Measurements from ENCODE around the gene SYT12. TPM values are rescaled to one million over a fixed set of nuclear protein-coding genes. Genes with fewer than 3 reads are reported as not detected.

Gene SYT12
- total RNA-seq, 1 experiment from 2014 or later = 4.6 TPM

DNA sequence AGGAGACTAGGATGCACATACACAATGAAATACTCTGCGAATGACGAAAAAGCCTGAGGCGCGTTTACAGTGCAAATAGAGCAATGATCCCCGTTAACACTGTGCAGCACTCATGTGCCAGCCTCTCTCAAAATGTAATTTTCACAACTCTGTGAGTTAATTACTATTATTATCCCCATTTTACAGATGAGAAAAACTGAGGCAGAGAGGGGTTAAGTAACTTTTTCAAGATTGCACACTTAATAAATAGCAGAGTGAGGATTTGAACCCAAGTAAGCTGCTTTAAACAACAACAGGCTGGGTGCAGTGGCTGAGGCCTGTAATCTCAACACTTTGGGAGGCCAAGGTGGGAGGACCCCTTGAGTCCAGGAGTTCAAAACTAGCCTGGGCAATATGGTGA, 21.6 kb upstream of the SYT12 start:
- H3K4me3 Mint-ChIP-seq = no peak overlapping the region
- H3K27me3 Mint-ChIP-seq (ENCODE audit: low read depth) = no peaks in the 10 kb centered on the region
- H3K9me3 Mint-ChIP-seq = peaks cover 2% of the 10 kb centered on the region; the same call in 1 of the 2 replicates
- TF ChIP-seq SOX15 (CRISPR knock-in tag; IDR thresholded peaks at IDR 0.05) (no peak), GTF2I (CRISPR knock-in tag; conservative IDR thresholded peaks at IDR 0.05) (0 out of 2 replicates have a peak, but pooled peaks have one; percentile 18)
- DNase-seq (ENCODE audit: low spot score) (no peak), ATAC-seq (no peak)
- ChIA-PET POLR2A (no interaction called here), CTCF (interaction anchor here (0.6 to 2.9 kb wide), 5 partner anchors 20 to 150 kb away, joined by 3 to 26 read pairs (median 4); no protein-coding TSS in a partner anchor)
- H3K4me1 Mint-ChIP-seq = peaks cover 31% of the 10 kb centered on the region
- no peak overlapping the region for H3K27ac Mint-ChIP-seq
- no peaks in the 10 kb centered on the region for H3K36me3 Mint-ChIP-seq

DNA sequence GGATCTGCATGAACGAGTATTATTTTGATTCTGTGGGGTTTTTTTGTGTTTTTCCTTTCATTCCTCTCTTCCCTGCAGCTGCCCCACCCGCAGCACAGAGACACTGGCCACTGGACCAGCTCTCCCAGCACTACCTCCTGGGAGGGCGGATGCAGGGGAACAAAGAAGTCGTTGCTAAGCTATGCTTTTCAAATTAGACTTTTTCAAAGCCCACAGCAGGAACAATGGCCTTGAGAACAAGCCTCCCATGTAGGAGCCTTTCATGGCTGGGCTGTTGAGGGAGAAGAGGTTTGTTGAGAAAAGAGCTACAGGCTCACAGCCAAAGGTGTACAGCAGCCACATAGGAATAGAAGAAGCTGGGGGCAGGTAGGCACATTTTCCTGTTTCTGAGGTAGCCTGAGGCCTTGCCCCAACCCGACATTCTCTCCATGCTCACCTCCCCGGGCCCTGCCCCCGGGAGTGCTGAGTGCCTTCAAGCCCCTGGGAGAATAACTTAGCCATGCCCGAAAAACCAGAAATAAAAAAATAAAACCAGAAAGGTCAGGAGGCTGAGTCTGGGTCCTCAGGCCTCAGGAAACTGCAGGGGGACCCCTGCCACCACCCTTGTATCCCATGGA, 20.5 kb upstream of the SYT12 start:
- CTCF ChIA-PET = interaction anchor here (0.5 to 2.9 kb wide), 9 partner anchors 13 to 151 kb away, joined by 3 to 26 read pairs (median 3); partner anchors contain the start of gene SYT12
- peaks cover 38% of the 10 kb centered on the region for H3K4me1 Mint-ChIP-seq
- ATAC-seq (peak; percentile 84), DNase-seq (ENCODE audit: low spot score) (peak; percentile 35)
- TF ChIP-seq, protein P1, sequence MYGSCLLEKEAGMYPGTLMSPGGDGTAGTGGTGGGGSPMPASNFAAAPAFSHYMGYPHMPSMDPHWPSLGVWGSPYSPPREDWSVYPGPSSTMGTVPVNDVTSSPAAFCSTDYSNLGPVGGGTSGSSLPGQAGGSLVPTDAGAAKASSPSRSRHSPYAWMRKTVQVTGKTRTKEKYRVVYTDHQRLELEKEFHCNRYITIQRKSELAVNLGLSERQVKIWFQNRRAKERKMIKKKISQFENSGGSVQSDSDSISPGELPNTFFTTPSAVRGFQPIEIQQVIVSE (CRISPR knock-in tag; IDR thresholded peaks at IDR 0.05; ENCODE audit: borderline replicate concordance) = no peak
- no peak for TF ChIP-seq ZNF263 (CRISPR knock-in tag; IDR thresholded peaks at IDR 0.05; ENCODE audit: low read depth)
- TF ChIP-seq GABPB1 (CRISPR knock-in tag; IDR thresholded peaks at IDR 0.05) = no peak
- TF ChIP-seq, protein P2, sequence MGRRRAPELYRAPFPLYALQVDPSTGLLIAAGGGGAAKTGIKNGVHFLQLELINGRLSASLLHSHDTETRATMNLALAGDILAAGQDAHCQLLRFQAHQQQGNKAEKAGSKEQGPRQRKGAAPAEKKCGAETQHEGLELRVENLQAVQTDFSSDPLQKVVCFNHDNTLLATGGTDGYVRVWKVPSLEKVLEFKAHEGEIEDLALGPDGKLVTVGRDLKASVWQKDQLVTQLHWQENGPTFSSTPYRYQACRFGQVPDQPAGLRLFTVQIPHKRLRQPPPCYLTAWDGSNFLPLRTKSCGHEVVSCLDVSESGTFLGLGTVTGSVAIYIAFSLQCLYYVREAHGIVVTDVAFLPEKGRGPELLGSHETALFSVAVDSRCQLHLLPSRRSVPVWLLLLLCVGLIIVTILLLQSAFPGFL (CRISPR knock-in tag; IDR thresholded peaks at IDR 0.05; ENCODE audit: borderline replicate concordance) = no peak
- no peak for TF ChIP-seq KAT7 (CRISPR knock-in tag; IDR thresholded peaks at IDR 0.05; ENCODE audit: borderline replicate concordance)
- TF ChIP-seq, protein P3, sequence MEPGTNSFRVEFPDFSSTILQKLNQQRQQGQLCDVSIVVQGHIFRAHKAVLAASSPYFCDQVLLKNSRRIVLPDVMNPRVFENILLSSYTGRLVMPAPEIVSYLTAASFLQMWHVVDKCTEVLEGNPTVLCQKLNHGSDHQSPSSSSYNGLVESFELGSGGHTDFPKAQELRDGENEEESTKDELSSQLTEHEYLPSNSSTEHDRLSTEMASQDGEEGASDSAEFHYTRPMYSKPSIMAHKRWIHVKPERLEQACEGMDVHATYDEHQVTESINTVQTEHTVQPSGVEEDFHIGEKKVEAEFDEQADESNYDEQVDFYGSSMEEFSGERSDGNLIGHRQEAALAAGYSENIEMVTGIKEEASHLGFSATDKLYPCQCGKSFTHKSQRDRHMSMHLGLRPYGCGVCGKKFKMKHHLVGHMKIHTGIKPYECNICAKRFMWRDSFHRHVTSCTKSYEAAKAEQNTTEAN (CRISPR knock-in tag; IDR thresholded peaks at IDR 0.05) = 0 out of 2 replicates have a peak, but pooled peaks have one; percentile 40
- no peak for TF ChIP-seq SMAD4 (CRISPR knock-in tag; IDR thresholded peaks at IDR 0.05)
- TF ChIP-seq, protein P4, sequence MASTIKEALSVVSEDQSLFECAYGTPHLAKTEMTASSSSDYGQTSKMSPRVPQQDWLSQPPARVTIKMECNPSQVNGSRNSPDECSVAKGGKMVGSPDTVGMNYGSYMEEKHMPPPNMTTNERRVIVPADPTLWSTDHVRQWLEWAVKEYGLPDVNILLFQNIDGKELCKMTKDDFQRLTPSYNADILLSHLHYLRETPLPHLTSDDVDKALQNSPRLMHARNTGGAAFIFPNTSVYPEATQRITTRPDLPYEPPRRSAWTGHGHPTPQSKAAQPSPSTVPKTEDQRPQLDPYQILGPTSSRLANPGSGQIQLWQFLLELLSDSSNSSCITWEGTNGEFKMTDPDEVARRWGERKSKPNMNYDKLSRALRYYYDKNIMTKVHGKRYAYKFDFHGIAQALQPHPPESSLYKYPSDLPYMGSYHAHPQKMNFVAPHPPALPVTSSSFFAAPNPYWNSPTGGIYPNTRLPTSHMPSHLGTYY (CRISPR knock-in tag; IDR thresholded peaks at IDR 0.05) = no peak
- TF ChIP-seq SP1 (CRISPR knock-in tag; conservative IDR thresholded peaks at IDR 0.05) = peak; percentile 42; the same call in 1 of the 2 replicates
- TF ChIP-seq, protein P5, sequence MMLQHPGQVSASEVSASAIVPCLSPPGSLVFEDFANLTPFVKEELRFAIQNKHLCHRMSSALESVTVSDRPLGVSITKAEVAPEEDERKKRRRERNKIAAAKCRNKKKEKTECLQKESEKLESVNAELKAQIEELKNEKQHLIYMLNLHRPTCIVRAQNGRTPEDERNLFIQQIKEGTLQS (CRISPR knock-in tag; conservative IDR thresholded peaks at IDR 0.05) = no peak
- peak; percentile 12 for TF ChIP-seq ZNF423 (CRISPR knock-in tag; IDR thresholded peaks at IDR 0.05)
- TF ChIP-seq HMGA2 (CRISPR knock-in tag; IDR thresholded peaks at IDR 0.05) = no peak
- TF ChIP-seq TEAD1 (CRISPR knock-in tag; IDR thresholded peaks at IDR 0.05) = no peak; the same call in 1 of the 2 replicates
- TF ChIP-seq ZNF671 (CRISPR knock-in tag; IDR thresholded peaks at IDR 0.05) = no peak
- TF ChIP-seq, protein P6, sequence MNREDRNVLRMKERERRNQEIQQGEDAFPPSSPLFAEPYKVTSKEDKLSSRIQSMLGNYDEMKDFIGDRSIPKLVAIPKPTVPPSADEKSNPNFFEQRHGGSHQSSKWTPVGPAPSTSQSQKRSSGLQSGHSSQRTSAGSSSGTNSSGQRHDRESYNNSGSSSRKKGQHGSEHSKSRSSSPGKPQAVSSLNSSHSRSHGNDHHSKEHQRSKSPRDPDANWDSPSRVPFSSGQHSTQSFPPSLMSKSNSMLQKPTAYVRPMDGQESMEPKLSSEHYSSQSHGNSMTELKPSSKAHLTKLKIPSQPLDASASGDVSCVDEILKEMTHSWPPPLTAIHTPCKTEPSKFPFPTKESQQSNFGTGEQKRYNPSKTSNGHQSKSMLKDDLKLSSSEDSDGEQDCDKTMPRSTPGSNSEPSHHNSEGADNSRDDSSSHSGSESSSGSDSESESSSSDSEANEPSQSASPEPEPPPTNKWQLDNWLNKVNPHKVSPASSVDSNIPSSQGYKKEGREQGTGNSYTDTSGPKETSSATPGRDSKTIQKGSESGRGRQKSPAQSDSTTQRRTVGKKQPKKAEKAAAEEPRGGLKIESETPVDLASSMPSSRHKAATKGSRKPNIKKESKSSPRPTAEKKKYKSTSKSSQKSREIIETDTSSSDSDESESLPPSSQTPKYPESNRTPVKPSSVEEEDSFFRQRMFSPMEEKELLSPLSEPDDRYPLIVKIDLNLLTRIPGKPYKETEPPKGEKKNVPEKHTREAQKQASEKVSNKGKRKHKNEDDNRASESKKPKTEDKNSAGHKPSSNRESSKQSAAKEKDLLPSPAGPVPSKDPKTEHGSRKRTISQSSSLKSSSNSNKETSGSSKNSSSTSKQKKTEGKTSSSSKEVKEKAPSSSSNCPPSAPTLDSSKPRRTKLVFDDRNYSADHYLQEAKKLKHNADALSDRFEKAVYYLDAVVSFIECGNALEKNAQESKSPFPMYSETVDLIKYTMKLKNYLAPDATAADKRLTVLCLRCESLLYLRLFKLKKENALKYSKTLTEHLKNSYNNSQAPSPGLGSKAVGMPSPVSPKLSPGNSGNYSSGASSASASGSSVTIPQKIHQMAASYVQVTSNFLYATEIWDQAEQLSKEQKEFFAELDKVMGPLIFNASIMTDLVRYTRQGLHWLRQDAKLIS (CRISPR knock-in tag; IDR thresholded peaks at IDR 0.05; ENCODE audit: borderline replicate concordance) = no peak
- no peak for TF ChIP-seq ZNF416 (CRISPR knock-in tag; IDR thresholded peaks at IDR 0.05)
- TF ChIP-seq, protein P7, sequence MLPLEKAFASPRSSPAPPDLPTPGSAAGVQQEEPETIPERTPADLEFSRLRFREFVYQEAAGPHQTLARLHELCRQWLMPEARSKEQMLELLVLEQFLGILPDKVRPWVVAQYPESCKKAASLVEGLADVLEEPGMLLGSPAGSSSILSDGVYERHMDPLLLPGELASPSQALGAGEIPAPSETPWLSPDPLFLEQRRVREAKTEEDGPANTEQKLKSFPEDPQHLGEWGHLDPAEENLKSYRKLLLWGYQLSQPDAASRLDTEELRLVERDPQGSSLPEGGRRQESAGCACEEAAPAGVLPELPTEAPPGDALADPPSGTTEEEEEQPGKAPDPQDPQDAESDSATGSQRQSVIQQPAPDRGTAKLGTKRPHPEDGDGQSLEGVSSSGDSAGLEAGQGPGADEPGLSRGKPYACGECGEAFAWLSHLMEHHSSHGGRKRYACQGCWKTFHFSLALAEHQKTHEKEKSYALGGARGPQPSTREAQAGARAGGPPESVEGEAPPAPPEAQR (CRISPR knock-in tag; IDR thresholded peaks at IDR 0.05) = no peak
- TF ChIP-seq, protein P8, sequence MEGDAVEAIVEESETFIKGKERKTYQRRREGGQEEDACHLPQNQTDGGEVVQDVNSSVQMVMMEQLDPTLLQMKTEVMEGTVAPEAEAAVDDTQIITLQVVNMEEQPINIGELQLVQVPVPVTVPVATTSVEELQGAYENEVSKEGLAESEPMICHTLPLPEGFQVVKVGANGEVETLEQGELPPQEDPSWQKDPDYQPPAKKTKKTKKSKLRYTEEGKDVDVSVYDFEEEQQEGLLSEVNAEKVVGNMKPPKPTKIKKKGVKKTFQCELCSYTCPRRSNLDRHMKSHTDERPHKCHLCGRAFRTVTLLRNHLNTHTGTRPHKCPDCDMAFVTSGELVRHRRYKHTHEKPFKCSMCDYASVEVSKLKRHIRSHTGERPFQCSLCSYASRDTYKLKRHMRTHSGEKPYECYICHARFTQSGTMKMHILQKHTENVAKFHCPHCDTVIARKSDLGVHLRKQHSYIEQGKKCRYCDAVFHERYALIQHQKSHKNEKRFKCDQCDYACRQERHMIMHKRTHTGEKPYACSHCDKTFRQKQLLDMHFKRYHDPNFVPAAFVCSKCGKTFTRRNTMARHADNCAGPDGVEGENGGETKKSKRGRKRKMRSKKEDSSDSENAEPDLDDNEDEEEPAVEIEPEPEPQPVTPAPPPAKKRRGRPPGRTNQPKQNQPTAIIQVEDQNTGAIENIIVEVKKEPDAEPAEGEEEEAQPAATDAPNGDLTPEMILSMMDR (IDR thresholded peaks at IDR 0.05) = no peak
- no peak for TF ChIP-seq OVOL2 (CRISPR knock-in tag; IDR thresholded peaks at IDR 0.05; ENCODE audit: borderline replicate concordance)
- H3K9me3 Mint-ChIP-seq = peaks cover 5% of the 10 kb centered on the region; the same call in 1 of the 2 replicates
- peak overlapping the region; percentile 27 for H3K4me3 Mint-ChIP-seq
- POLR2A ChIA-PET = no interaction called here
- peak overlapping the region; percentile 92 for H3K27ac Mint-ChIP-seq
- H3K27me3 Mint-ChIP-seq (ENCODE audit: low read depth) = no peaks in the 10 kb centered on the region
- no peaks in the 10 kb centered on the region for H3K36me3 Mint-ChIP-seq

Data from WTC11 (cell line).